Effector memory CD8-positive, alpha-beta T cell (primary cell): ENCODE measurements around the gene ITPKB.

Experiments used
- ATAC-seq: fragments of 150-1000 bp; cut with Tn5 transposase; replicated peaks from 2 replicates; pipeline ENCODE4 v1.10.0; 2021; ENCODE audit warnings: mild to moderate bottlenecking, moderate library complexity
- DNase-seq, 3 experiments: peaks; one replicate each; pipeline ENCODE4 v3.0.0; 2021
- H3K27ac Mint-ChIP-seq, 2 donors: one replicate each; pipeline ENCODE4 v1.8.0; 2022; ENCODE audit warnings: mild to moderate bottlenecking in 2 of 2, mixed read lengths in 2 of 2, moderate library complexity in 2 of 2
- H3K27me3 Mint-ChIP-seq, 2 donors: one replicate each; pipeline ENCODE4 v1.8.0; 2022; ENCODE audit warnings: mixed read lengths in 2 of 2
- H3K36me3 Mint-ChIP-seq: one replicate; pipeline ENCODE4 v1.8.0; 2022; ENCODE audit warnings: mild to moderate bottlenecking, moderate library complexity, mixed read lengths; ENCODE audit not compliant: insufficient read depth
- H3K4me1 Mint-ChIP-seq, 2 donors: one replicate each; pipeline ENCODE4 v1.8.0; 2022; ENCODE audit warnings: low read depth in 2 of 2, mixed read lengths in 2 of 2
- H3K4me3 Mint-ChIP-seq, 2 donors: one replicate each; pipeline ENCODE4 v1.8.0; 2022; ENCODE audit warnings: mild to moderate bottlenecking in 2 of 2, mixed read lengths in 2 of 2, moderate library complexity in 2 of 2
- H3K9me3 Mint-ChIP-seq, 2 donors: one replicate each; pipeline ENCODE4 v1.8.0; 2022; ENCODE audit warnings: mixed read lengths in 2 of 2

Gene ITPKB

DNA sequence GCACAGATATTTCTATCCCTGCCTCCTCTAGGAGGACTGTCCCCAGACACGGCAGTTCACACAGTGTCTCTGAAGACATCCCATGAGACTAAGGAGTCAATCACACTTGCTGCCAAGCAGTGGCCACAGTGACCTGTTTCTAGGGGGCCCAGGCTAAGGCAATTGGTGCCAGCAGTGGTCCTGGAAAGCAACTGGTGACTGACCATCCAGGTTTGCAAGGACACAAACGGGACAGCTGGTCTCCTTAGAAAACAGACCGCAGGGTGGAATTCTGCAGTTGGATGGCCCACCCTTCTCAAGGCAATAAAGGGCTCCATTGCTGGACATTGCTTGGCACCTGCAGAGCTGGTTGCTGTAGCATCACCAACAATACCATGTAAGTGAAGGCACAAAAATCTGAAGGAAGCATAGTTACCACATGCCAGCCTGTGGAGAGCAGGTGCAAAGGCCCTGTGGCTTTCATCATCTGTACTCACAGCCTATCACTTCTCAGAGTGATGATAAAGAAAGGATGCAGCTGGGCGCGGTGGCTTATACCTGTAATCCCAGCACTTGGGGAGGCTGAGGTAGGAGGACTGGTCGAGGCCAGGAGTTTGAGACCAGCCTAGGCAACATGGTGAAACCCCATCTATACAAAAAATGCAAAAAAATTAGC is 109.1 kb downstream of the ITPKB start:
- H3K27ac Mint-ChIP-seq, result peak overlapping the region; percentile 36 to 56
- H3K36me3 Mint-ChIP-seq, result peaks cover 33% of the 10 kb centered on the region
- no peak overlapping the region for H3K4me3 Mint-ChIP-seq
- no peaks in the 10 kb centered on the region for H3K9me3 Mint-ChIP-seq
- peaks cover 0 to 12% of the 10 kb centered on the region in 2 donors for H3K27me3 Mint-ChIP-seq
- H3K4me1 Mint-ChIP-seq, result peaks cover 16 to 33% of the 10 kb centered on the region in 2 donors
- ATAC-seq (no peak), DNase-seq (no peak)

DNA sequence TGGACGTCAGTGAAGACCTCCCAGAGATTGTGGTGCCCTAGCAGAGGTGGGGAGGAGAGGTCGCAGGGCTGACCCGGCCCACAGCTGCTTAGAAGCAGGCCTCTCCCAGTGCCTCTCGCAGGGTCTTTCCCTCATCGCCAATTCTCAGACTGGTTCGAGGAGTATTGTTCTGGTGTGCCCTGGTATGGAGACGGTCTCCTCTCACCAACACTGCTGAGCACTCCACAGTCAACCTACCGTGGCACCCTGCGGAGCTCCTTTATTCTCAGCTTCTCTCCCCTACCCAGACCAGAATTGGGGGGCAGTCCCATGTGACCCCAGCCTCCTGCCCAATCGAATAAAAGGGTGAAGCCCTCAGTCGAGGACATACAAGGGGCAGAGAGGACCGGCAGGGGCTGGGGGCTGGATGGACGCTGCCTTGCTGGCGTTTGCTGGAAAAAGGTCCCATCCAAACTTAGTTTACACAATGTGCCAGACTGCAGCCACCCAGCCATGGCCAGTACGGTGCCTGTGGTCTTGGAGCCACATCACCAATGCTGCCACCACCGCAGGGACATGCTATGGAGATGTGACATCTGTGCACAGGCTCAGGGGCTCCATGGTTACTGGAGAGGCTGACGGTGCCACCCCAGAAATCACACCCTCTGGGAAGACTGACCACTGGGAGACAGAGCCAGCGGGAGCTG is 109.7 kb downstream of the ITPKB start:
- ATAC-seq (no peak), DNase-seq (no peak)
- no peak overlapping the region for H3K4me3 Mint-ChIP-seq
- peaks cover 14 to 29% of the 10 kb centered on the region in 2 donors for H3K4me1 Mint-ChIP-seq
- peak overlapping the region; percentile 22 to 36 for H3K27ac Mint-ChIP-seq
- peaks cover 33% of the 10 kb centered on the region for H3K36me3 Mint-ChIP-seq
- H3K9me3 Mint-ChIP-seq, result no peaks in the 10 kb centered on the region
- H3K27me3 Mint-ChIP-seq, result peaks cover 0 to 12% of the 10 kb centered on the region in 2 donors

DNA sequence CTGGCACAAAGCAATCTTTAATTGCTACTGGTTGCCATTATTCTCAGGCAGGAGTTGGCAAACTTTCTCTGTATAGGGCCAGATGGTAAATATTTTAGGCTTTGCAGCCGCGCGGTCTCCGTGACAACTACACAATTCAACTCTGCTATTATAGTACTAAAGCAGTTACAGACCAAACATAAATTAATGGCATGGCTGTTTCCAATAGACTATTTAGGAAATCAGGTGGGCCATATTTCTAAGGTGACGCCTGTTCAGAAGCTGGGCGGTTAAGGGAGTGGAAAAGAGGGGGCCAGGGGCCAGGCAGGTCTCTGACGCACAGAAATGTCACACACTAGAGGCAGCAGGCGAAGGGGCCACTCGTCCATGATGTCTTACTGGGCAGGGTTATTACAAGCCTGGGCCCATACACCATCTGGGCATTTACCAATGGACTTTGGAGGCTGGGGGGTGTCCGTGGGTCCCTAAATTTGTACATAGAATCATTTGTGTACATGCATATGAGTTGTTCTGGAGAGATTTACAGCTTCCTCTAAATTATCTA is 110.4 kb downstream of the ITPKB start:
- DNase-seq, result no peak
- Mint-ChIP-seq H3K9me3 (no peaks in the 10 kb centered on the region), H3K27ac (no peak overlapping the region), H3K27me3 (peaks cover 0 to 12% of the 10 kb centered on the region in 2 donors), H3K36me3 (peaks cover 32% of the 10 kb centered on the region), H3K4me1 (peaks cover 11 to 27% of the 10 kb centered on the region in 2 donors), H3K4me3 (no peak overlapping the region)
- no peak for ATAC-seq

DNA sequence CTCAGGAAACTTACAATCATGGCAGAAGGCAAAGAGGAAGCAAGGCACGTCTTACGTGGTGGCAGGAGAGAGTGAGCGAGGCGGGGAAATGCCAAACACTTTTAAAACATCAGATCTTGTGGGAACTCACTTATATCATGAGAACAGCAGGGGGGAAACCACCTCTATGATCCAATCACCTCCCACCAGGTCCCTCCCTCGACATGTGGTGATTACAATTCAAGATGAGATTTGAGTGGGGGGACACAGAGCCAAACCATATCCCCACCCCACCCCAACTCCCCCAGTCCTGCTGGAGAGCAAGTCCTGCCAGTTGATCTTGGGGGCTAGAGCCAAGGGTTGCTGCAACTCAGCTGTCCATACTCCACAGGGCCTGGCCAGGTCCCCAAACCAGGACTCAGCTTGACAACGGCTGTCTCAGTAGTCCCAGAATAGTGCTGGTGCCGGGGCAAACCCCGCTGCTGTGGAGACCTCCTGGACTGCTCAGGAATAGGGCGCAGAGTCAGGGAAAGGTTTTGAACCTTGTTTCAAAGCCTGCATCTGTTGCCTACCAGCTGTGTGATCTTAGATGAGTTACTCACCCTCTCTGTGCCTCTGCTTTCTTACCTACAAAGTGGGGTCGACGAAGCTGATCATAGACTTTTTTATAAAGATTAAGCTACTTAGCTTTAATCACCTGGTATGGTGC is 111.0 kb downstream of the ITPKB start:
- DNase-seq, result no peak
- no peak for ATAC-seq
- Mint-ChIP-seq H3K4me3 (no peak overlapping the region), H3K36me3 (peaks cover 26% of the 10 kb centered on the region), H3K27me3 (peaks cover 0 to 12% of the 10 kb centered on the region in 2 donors), H3K4me1 (peaks cover 11 to 27% of the 10 kb centered on the region in 2 donors), H3K27ac (peak overlapping the region in 1 of 2 donors; percentile 71), H3K9me3 (no peaks in the 10 kb centered on the region)

DNA sequence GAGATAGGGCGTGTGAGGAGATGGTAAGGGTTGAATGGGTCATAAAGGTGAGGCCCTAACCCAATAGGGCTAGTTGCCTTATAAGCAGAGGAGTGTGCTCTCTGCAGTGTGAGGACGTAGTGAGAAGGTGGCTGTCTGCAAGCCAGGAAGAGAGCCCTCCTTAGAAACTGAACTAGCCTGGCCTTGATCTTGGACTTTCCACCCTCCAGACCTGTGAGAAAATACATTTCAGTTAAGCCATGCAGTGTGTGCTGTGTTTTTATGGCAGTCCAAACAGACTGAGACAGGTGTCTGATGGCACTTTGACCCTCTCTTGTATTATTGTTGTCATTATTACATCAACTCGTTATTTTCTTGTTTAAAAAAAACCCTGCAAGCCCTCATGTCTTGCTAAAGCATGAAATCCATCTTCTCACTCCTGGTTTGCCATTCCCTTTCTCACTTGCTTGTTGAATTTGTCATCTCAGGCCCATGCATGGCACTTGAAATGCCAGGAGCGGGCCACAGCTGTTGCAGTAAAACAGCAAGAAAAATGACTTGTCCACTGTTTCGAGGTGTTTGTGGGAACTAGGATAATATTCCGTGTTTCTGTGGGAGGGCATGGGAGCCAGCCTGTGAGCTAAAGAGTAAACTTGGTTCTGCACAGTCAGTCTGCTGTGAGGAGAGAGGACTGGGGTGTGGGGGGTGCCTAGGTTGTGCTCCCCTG is 111.9 kb downstream of the ITPKB start:
- ATAC-seq (no peak), DNase-seq (no peak)
- Mint-ChIP-seq H3K27ac (peak overlapping the region; percentile 44 to 71), H3K27me3 (peaks cover 0 to 12% of the 10 kb centered on the region in 2 donors), H3K9me3 (no peaks in the 10 kb centered on the region), H3K4me1 (peaks cover 9 to 27% of the 10 kb centered on the region in 2 donors), H3K36me3 (peaks cover 19% of the 10 kb centered on the region), H3K4me3 (no peak overlapping the region)

DNA sequence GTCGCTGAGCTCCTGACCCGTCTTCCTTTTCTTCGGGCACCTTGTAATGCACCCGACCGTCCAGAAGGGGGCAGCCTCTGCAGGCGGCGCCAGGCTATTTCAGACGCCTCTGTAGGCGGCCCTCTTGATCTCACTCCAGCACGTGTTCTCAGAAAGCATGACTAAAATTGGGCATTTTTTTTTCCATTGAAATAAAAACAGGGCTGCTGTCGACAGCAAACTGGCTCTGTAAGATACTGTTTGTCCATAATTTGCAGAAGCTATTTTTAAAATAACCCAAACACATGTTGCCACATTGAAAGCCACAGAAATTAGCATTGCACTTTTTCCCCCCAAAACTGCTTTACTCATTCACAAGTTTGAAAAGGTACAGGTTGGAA is 112.5 kb downstream of the ITPKB start:
- H3K27ac Mint-ChIP-seq, result peak overlapping the region; percentile 44 to 47
- peaks cover 0 to 12% of the 10 kb centered on the region in 2 donors for H3K27me3 Mint-ChIP-seq
- peaks cover 9 to 27% of the 10 kb centered on the region in 2 donors for H3K4me1 Mint-ChIP-seq

DNA sequence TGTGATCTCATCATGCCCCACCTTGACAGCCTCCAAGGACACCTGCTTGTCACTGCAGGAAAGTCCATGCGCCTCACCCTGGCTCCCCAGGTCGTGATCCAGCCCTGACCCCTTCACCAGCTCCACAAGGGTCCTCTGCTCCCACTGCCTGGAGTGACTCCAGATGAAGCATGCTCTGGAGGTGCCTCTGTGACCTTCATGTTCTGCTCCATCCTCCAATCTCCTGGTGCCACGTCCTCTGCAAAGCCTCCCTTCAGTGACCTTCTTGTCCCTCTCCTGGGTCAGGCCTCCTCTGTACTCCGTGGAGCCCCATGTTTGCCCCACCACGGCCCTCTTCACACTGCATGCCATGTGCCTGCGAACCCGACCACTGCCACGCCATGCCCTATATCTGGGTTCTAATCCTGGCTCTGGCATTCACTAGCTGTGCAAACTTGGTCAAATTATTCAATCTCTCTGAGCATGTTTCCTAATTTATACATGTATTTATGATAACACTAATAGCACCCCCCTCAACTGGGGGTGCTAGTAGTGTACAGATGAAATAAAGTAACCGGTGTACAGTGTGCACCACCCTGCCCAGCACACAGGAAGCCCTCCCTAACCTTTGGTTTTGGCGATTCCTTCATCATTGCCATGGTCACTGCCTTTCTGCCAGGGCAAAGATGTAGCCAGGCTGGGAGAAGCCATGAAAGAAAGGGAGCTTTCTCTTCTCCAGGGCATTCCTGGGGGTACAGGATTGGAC is 113.1 kb downstream of the ITPKB start:
- DNase-seq, result no peak
- peak overlapping the region; percentile 47 to 52 for H3K27ac Mint-ChIP-seq
- H3K9me3 Mint-ChIP-seq, result no peaks in the 10 kb centered on the region
- peak; percentile 63 for ATAC-seq
- peak overlapping the region; percentile 63 to 66 for H3K4me3 Mint-ChIP-seq
- peaks cover 9 to 27% of the 10 kb centered on the region in 2 donors for H3K4me1 Mint-ChIP-seq
- H3K27me3 Mint-ChIP-seq, result peaks cover 0 to 12% of the 10 kb centered on the region in 2 donors
- peaks cover 11% of the 10 kb centered on the region for H3K36me3 Mint-ChIP-seq

More for the DNA sequence above, 112.5 kb downstream of the ITPKB start:
- DNase-seq (peak; percentile 69 to 77 (median 70)), ATAC-seq (peak; percentile 96)
- Mint-ChIP-seq H3K9me3 (no peaks in the 10 kb centered on the region), H3K36me3 (peaks cover 14% of the 10 kb centered on the region), H3K4me3 (peak overlapping the region; percentile 63 to 66)

DNA sequence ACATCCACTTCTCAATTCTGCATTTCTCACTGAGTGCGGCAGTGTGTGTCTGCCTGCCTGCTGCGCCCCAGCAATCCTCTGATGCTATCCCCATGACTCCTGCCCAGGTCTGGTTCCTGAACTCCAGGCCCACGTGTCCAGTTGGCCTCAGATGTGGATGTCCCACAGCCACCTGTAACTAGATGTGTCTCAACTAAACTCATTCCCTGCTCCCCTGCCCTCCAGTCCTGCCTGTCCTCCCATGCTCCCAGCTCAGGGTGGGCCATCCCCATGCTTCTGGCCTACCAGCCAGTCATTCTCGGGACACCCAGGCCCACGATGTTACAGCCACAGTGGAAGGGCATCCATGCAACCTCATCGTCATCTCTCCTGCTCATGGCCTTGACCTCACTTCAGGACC is 113.8 kb downstream of the ITPKB start:
- H3K27me3 Mint-ChIP-seq, result peaks cover 0 to 12% of the 10 kb centered on the region in 2 donors
- no peak for ATAC-seq
- no peaks in the 10 kb centered on the region for H3K9me3 Mint-ChIP-seq
- H3K4me3 Mint-ChIP-seq, result no peak overlapping the region
- peaks cover 6% of the 10 kb centered on the region for H3K36me3 Mint-ChIP-seq
- no peak overlapping the region for H3K27ac Mint-ChIP-seq
- DNase-seq, result no peak
- peaks cover 9 to 22% of the 10 kb centered on the region in 2 donors for H3K4me1 Mint-ChIP-seq

DNA sequence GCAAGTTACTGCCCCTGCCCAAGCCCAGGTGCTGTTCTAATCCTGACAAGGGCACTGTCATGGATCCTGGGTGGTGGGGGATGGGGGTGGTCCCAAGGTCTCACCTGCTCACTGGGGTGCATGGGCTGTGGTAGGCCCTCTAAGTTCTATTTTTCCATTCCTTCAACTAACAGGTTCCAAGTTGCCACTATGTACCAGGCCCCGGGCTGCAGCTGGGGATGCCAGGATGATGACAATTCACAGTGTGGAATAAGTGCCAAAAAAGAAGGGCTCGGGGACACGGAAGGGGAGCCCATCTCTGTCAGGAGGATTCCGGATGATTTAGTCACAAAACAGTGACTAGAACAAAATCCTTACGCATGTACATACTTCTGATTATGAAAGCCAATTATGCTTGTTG is 114.6 kb downstream of the ITPKB start:
- DNase-seq (no peak), ATAC-seq (no peak)
- Mint-ChIP-seq H3K9me3 (no peaks in the 10 kb centered on the region), H3K36me3 (no peaks in the 10 kb centered on the region), H3K27ac (no peak overlapping the region), H3K4me1 (peaks cover 9 to 17% of the 10 kb centered on the region in 2 donors), H3K27me3 (peaks cover under 1 to 15% of the 10 kb centered on the region in 2 donors), H3K4me3 (no peak overlapping the region)

DNA sequence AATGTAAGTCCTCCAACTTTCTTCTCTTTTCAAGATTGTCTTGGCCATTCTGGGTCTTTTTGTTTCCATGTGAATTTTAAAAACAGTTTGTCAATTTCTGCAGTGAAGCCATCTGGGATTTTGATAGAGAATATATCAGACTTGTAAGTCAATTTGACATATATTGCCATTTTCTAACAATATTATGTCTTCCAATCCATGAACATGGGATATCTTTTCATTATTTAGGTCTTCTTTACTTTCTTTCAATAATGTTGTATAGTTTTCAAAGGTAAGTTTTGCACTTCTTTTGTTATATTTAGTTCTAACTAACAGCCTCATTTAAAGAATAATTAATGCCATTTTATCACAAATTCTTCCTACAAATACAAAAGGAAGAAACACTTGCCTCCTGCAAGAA is 117.1 kb downstream of the ITPKB start:
- Mint-ChIP-seq H3K9me3 (no peaks in the 10 kb centered on the region), H3K27ac (no peak overlapping the region), H3K36me3 (no peaks in the 10 kb centered on the region), H3K4me1 (peaks cover 9 to 11% of the 10 kb centered on the region in 2 donors), H3K4me3 (no peak overlapping the region), H3K27me3 (peaks cover 5 to 22% of the 10 kb centered on the region in 2 donors)
- ATAC-seq (no peak), DNase-seq (no peak)

DNA sequence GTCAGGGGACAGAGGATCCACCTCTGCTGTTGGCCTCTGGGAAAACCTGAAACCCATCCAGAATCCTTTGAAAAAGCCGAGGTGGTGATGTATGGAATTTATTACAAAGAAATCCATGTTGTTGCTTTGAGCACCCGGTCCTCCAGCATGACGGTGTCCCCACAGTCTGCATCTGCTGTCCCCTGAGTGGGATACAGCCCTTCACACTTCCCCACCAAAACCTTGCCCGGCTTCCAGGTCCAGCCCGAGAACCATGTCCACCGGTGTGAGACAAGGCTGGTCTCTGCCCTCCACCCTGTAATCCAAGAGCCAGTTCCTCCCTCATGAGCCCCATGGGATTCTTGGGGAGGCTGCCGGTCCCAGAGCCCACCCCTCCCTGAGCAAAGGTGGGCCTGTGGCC is 120.1 kb downstream of the ITPKB start:
- ATAC-seq (no peak), DNase-seq (no peak)
- H3K36me3 Mint-ChIP-seq, result no peaks in the 10 kb centered on the region
- no peak overlapping the region for H3K27ac Mint-ChIP-seq
- H3K27me3 Mint-ChIP-seq, result peaks cover 5 to 19% of the 10 kb centered on the region in 2 donors
- H3K4me3 Mint-ChIP-seq, result no peak overlapping the region
- no peaks in the 10 kb centered on the region for H3K9me3 Mint-ChIP-seq
- no peaks in the 10 kb centered on the region for H3K4me1 Mint-ChIP-seq

DNA sequence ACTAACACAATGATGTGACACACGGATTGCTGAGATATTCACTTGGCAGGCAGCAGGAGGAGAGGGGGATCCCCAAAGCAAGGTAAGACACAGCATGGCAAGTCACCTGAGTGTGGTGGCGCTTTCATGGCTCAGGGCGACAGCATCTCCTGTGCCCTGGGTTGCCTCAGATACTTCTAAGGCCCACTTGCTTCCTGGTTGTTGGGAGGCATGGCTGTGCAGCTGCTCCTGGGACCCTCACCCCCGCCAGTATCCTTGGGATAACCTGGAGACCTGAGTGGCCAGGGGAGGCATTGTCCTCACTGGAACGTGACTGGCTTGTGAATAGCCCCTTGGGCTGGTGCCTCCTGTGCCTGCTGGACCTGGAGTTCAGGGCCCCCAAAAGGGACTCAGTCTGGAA is 120.7 kb downstream of the ITPKB start:
- no peak overlapping the region for H3K27ac Mint-ChIP-seq
- H3K27me3 Mint-ChIP-seq, result peaks cover 5 to 19% of the 10 kb centered on the region in 2 donors
- ATAC-seq (no peak), DNase-seq (no peak)
- no peaks in the 10 kb centered on the region for H3K9me3 Mint-ChIP-seq
- no peak overlapping the region for H3K4me3 Mint-ChIP-seq
- no peaks in the 10 kb centered on the region for H3K4me1 Mint-ChIP-seq
- no peaks in the 10 kb centered on the region for H3K36me3 Mint-ChIP-seq
